WERI-Rb-1 (cell line): ENCODE measurements around the gene INTS3.
A peak's percentile ranks its signal among the peaks of the same experiment; 100 is the strongest.

ENCODE experiments used
- DNase-seq: peaks from one replicate; pipeline ENCODE4 v3.0.0-alpha.2; 2020
- H3K27ac ChIP-seq: fragments of 250-450 bp; sonication (Bioruptor Pico); 2 replicates; pipeline ENCODE4 v1.5.1; 2020; ENCODE audit warnings: mild to moderate bottlenecking, moderate library complexity
- H3K27me3 ChIP-seq: fragments of 250-450 bp; sonication (Bioruptor Pico); 2 replicates; pipeline ENCODE4 v1.5.1; 2021; ENCODE audit warnings: mild to moderate bottlenecking, low read depth, moderate library complexity; ENCODE audit not compliant: insufficient read depth, severe bottlenecking
- H3K36me3 ChIP-seq: fragments of 250-450 bp; sonication (Bioruptor Pico); 2 replicates; pipeline ENCODE4 v1.5.1; 2020; ENCODE audit warnings: mild to moderate bottlenecking, moderate library complexity
- H3K4me3 ChIP-seq: 2 replicates; pipeline ENCODE4 v1.5.1; 2011; ENCODE audit warnings: low read depth, mild to moderate bottlenecking, control low read depth, low read length
- H3K9me3 ChIP-seq: fragments of 250-450 bp; sonication (Bioruptor Pico); 2 replicates; pipeline ENCODE4 v1.5.1; 2021; ENCODE audit warnings: mild to moderate bottlenecking, moderate library complexity; ENCODE audit not compliant: severe bottlenecking
- TF ChIP-seq, protein P1 (sequence below): IDR thresholded peaks from 2 replicates; pipeline ENCODE4 v1.5.1; 2011; ENCODE audit warnings: low read depth, mild to moderate bottlenecking, control low read depth, inconsistent platforms, low read length

Gene INTS3

DNA sequence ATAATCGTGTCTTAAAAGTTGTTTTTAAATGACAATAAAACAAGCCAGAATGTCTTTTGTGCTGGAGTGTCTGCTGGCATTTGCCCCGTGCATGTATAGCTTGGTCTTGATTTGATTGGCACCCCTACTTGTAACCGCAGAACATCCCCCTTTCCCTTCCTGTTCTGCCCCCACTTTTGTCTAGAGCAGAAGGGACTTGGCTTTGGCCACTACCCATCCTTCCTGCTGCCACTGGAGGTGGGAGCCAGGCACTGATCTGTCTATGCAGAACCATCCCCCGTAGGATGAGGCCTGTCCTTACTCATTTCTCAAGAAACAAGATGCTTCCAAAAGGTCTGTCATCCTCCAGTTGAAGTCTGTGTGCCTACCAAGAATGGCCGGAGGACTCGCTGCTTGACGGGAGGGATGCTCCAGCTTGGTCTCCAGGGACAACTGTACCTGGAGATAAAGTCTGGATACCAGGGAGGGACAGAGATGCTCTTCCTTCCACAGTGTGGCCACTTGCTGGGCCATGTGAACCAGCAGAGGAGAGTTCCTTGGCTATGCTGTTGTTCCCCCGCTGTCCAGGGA lies 46.3 kb downstream of the INTS3 start:
- no peak for DNase-seq
- H3K36me3 ChIP-seq = peaks cover 46% of the 10 kb centered on the region
- no peak overlapping the region for H3K27ac ChIP-seq

DNA sequence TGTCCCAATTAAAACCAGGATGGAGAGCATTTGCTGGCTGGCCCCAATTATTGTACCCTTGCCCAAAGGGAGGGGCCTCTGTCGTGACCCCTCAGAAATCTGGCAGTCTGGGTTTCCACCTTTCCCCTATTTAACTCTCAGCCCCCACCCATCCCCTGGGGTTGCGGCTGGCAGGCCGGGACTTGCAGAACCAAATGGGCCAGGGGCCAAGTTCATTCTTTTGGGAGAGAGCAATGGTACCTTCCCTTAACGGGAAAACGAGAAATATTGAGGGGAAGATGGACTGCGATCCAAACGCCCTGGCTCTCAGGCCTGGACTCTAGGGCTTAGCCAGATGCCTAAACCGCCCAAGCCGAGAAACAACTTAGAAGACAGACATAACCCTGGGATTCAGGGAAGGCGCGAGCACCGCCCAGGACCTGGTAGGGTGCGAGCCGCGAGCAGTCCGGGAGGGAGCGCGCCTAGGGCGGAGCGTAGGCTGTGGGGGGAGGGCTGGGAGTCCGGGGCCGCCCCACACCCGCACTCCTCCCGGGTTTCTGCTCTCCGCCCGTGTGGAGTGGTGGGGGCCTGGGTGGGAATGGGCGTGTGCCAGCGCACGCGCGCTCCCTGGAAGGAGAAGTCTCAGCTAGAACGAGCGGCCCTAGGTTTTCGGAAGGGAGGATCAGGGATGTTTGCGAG lies 47.1 kb downstream of the INTS3 start, which contains the start of gene SLC27A3:
TSS of gene SLC27A3 (plus strand) at position 628 of the 678 bp plus-strand sequence. CDS start 91 bp downstream, outside the sequence.
- peak within 1 kb of the TSS; percentile 65 for H3K27ac ChIP-seq
- no peaks in the 10 kb centered on the region for H3K27me3 ChIP-seq
- H3K9me3 ChIP-seq = no peaks in the 10 kb centered on the region
- TF ChIP-seq, protein P1, sequence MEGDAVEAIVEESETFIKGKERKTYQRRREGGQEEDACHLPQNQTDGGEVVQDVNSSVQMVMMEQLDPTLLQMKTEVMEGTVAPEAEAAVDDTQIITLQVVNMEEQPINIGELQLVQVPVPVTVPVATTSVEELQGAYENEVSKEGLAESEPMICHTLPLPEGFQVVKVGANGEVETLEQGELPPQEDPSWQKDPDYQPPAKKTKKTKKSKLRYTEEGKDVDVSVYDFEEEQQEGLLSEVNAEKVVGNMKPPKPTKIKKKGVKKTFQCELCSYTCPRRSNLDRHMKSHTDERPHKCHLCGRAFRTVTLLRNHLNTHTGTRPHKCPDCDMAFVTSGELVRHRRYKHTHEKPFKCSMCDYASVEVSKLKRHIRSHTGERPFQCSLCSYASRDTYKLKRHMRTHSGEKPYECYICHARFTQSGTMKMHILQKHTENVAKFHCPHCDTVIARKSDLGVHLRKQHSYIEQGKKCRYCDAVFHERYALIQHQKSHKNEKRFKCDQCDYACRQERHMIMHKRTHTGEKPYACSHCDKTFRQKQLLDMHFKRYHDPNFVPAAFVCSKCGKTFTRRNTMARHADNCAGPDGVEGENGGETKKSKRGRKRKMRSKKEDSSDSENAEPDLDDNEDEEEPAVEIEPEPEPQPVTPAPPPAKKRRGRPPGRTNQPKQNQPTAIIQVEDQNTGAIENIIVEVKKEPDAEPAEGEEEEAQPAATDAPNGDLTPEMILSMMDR = no peak
- DNase-seq = peak; percentile 97
- H3K36me3 ChIP-seq = peaks cover 39% of the 10 kb centered on the region
- peak within 1 kb of the TSS; percentile 67 for H3K4me3 ChIP-seq

More for the DNA sequence above, 46.3 kb downstream of the INTS3 start:
- H3K9me3 ChIP-seq = no peaks in the 10 kb centered on the region
- H3K4me3 ChIP-seq = no peak overlapping the region
- TF ChIP-seq, protein P1 = no peak
- H3K27me3 ChIP-seq = no peaks in the 10 kb centered on the region

GRCh38 chr1:153775458-153776327 lies 47.8 kb downstream of the INTS3 start:
- TF ChIP-seq, protein P1 = peak; percentile 27; the same call in 1 of the 2 replicates
- H3K4me3 ChIP-seq = peak overlapping the region; percentile 67
- no peaks in the 10 kb centered on the region for H3K27me3 ChIP-seq
- DNase-seq = peak; percentile 98
- no peaks in the 10 kb centered on the region for H3K9me3 ChIP-seq
- peak overlapping the region; percentile 65 for H3K27ac ChIP-seq
- peaks cover 33% of the 10 kb centered on the region for H3K36me3 ChIP-seq

DNA sequence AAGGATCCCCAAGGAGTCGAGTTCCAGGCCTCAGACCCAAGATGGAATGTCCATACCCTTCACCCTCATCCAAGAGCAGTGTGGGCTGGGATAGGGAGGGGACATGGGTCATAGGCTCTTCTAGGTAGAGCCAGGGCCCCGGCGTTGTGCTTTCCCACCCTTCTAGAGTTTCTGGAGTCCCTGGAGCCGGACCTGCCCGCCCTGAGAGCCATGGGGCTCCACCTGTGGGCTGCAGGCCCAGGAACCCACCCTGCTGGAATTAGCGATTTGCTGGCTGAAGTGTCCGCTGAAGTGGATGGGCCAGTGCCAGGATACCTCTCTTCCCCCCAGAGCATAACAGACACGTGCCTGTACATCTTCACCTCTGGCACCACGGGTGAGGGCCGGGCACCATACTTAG lies 48.5 kb downstream of the INTS3 start:
- DNase-seq = no peak
- peaks cover 29% of the 10 kb centered on the region for H3K36me3 ChIP-seq
- H3K27ac ChIP-seq = peak overlapping the region; percentile 65
- no peaks in the 10 kb centered on the region for H3K9me3 ChIP-seq
- TF ChIP-seq, protein P1 = no peak
- H3K4me3 ChIP-seq = peak overlapping the region; percentile 67
- H3K27me3 ChIP-seq = no peaks in the 10 kb centered on the region

DNA sequence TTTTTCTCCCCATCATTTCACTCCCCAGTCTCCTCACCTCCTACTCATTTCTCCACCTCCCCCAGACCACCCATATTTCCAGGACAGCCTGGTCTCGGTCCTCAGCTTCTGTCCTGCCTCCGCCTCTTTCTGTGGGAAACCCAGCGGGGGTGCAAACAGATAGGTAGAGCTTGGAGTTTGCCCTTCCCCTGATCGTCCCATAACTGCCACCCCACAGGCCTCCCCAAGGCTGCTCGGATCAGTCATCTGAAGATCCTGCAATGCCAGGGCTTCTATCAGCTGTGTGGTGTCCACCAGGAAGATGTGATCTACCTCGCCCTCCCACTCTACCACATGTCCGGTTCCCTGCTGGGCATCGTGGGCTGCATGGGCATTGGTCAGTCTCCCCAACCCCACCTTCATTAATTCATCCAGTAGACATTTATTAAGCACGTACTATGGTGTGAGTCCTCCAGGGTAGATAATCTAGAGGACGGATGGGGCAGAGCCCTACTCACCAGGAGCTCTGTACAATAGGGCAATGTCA lies 49.1 kb downstream of the INTS3 start:
- Histone ChIP-seq H3K4me3 (no peak overlapping the region), H3K27me3 (no peaks in the 10 kb centered on the region), H3K9me3 (no peaks in the 10 kb centered on the region), H3K36me3 (peaks cover 24% of the 10 kb centered on the region), H3K27ac (no peak overlapping the region)
- TF ChIP-seq, protein P1 = no peak
- no peak for DNase-seq
